Neural progenitor cell (in vitro differentiated cells): ENCODE results near the gene TNXB.
"Not testable (repeated sequence)": the region's sequence is repeated elsewhere in the genome, so short reads cannot be mapped to it uniquely, and the experiment has no call there.

Source experiments
- CTCF ChIP-seq: fragments of 200-600 bp; sonication (generic); IDR thresholded peaks from 2 replicates; pipeline ENCODE4 v1.5.1; 2017; ENCODE audit warnings: antibody characterized with exemption, mild to moderate bottlenecking
- EZH2 ChIP-seq: fragments of 200-600 bp; sonication (generic); IDR thresholded peaks from 2 replicates; pipeline ENCODE4 v1.6.1; 2017; ENCODE audit warnings: antibody characterized with exemption, mild to moderate bottlenecking, moderate library complexity
- EZH2phosphoT487 ChIP-seq: fragments of 200-600 bp; sonication (generic); IDR thresholded peaks from 2 replicates; pipeline ENCODE4 v1.6.1; 2017; ENCODE audit warnings: antibody characterized with exemption

- TF ChIP-seq EZH2, CTCF, EZH2phosphoT487: not testable (repeated sequence)
Observed at GRCh38 chr6:32004393-32004792, 104.7 kb downstream of the TNXB start.
